ENCODE measurements around the gene PAX2.

Gene PAX2

DNA sequence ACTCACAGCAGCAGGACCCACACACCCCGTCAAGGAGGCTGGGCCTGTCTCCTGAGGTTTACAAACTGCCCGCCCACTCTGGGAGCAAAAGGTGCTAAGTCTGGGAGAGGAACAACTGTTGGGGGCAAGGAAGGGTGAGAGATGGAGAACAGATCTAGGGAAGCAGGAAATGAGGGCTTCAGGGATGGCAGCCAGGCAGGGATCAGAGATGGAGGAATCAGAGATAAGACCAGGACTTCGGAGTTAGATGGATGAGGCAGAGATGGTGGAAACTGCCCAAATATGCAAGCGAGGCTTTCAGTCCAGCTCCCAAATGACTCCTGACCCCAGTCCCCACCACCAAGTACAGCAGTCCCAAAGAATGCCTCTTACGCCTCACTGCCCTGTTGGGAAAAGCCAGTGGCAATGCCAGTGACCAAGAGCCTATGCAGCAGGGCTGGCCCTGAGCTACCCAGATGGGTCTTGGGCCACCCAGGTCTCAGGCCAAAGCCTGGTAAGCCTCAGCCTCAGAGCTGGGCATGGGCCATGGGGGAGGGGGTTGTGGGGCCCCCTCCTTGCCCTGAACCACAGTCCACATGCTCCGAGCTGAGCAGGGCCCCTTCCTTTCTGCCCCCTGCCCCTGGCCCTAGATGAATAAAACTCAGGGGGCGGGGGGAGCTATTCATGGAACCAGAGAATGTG, 127.9 kb downstream of the PAX2 start:
- TF ChIP-seq, protein P1, sequence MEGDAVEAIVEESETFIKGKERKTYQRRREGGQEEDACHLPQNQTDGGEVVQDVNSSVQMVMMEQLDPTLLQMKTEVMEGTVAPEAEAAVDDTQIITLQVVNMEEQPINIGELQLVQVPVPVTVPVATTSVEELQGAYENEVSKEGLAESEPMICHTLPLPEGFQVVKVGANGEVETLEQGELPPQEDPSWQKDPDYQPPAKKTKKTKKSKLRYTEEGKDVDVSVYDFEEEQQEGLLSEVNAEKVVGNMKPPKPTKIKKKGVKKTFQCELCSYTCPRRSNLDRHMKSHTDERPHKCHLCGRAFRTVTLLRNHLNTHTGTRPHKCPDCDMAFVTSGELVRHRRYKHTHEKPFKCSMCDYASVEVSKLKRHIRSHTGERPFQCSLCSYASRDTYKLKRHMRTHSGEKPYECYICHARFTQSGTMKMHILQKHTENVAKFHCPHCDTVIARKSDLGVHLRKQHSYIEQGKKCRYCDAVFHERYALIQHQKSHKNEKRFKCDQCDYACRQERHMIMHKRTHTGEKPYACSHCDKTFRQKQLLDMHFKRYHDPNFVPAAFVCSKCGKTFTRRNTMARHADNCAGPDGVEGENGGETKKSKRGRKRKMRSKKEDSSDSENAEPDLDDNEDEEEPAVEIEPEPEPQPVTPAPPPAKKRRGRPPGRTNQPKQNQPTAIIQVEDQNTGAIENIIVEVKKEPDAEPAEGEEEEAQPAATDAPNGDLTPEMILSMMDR (IDR thresholded peaks at IDR 0.05; ENCODE audit: low read depth, low read length), result no peak
- H3K4me3 ChIP-seq (ENCODE audit: low read depth, low read length), result no peak overlapping the region
- in situ Hi-C loops (cut with HindIII; ENCODE audit: low sequenced_read_pairs), result no loop called here
- DNase-seq (ENCODE audit: low read depth, low spot score), result no peak

GRCh38 chr10:100873827-100874326, 128.5 kb downstream of the PAX2 start:
- DNase-seq (ENCODE audit: low read depth, low spot score), result no peak
- H3K4me3 ChIP-seq (ENCODE audit: low read depth, low read length), result no peak overlapping the region
- TF ChIP-seq, protein P1 (IDR thresholded peaks at IDR 0.05; ENCODE audit: low read depth, low read length), result no peak
- in situ Hi-C loops (cut with HindIII; ENCODE audit: low sequenced_read_pairs), result no loop called here

DNA sequence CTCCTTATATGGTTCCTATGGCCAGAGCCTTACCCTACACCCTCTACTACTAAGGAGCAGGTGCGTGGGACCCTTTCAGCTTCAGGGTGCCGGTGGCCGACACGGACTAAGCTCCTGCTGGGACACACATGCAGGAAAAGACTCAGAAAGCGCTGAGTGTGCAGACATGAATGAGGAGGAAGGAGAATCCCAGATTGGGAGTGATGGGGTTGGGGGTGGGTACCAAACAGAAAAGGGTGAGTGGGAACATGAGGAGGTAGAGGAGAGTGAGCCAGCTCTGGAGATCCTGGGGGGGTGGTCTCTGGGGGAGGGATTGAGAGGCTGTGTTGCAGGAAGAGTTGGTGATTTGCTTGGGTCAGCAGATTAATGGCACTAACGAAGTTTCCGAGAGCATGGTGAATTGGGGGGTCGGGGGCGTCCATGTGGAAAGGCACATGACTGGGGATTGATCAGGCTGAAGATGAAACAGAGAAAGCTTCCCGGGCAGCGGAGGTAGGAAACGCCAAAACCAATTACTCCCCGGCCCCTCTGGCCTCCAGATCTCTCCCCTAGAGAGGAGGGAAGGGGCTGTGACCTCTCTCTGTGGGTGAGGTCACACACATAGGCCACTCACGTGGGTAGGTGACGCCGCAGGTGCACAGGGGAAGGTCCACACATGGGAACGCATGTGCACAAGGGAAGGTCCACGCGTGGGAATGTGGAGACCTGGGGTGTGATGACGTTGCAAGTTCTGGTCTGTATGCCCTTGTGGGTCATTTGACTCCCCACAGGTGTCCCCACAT, 129.5 kb downstream of the PAX2 start:
- no peak for DNase-seq (ENCODE audit: low read depth, low spot score)
- in situ Hi-C loops (cut with HindIII; ENCODE audit: low sequenced_read_pairs), result no loop called here
- TF ChIP-seq, protein P1 (IDR thresholded peaks at IDR 0.05; ENCODE audit: low read depth, low read length), result no peak
- H3K4me3 ChIP-seq (ENCODE audit: low read depth, low read length), result no peak overlapping the region

DNA sequence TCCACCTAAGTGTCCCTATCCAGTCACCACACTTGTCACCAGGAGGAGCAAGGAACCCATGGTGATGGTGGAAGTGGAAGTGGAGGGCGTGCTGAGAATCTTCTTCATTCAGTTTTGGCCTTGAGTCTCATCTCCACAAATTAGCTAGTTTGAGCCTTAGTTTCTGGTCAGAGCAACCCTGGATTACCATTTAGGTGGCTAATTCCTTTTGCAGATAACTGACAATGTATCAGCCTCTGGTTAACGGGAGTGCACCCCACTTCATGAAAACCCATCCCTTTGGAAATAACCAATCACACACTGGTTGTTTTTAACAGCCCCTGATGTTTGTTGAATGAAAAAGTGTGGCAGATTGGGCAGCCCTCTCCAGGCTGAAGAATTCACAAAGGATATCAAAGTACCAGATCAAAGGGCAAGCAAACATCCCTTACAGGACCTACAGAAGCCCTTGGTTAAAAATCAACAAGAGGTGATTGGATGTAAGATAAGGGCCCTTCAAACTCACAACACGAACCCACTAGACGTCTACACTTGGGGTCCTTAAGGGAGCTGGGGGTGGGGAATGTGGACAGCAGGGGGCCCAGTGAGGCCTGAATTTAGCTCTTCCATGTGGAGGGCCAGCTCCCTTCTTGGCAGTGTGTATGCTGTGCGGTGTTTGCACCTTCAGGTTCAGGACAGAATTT, 130.2 kb downstream of the PAX2 start:
- no peak for DNase-seq (ENCODE audit: low read depth, low spot score)
- TF ChIP-seq, protein P1 (IDR thresholded peaks at IDR 0.05; ENCODE audit: low read depth, low read length), result no peak
- no peak overlapping the region for H3K4me3 ChIP-seq (ENCODE audit: low read depth, low read length)
- in situ Hi-C loops (cut with HindIII; ENCODE audit: low sequenced_read_pairs), result no loop called here

GRCh38 chr10:100876585-100877460, 131.4 kb downstream of the PAX2 start:
- in situ Hi-C loops (cut with HindIII; ENCODE audit: low sequenced_read_pairs), result no loop called here
- TF ChIP-seq, protein P1 (IDR thresholded peaks at IDR 0.05; ENCODE audit: low read depth, low read length), result no peak

DNA sequence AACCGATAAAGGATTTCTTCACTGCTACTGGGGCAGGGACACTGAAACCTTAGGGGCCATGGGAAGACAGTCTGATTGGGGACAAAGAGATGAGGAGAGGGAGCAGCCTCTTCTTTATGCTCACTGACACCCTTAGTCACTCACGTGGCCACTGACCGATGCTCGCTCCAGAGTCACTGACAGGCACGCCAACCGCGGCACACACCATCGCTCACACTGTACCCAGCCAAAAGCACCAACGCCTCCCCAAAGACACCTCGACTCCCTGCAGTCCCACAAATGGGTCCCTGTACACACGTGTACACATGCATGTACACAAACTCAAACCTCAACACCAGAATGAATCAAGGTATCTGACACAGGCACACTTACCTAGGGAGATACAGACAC, 132.1 kb downstream of the PAX2 start:
- in situ Hi-C loops (cut with HindIII; ENCODE audit: low sequenced_read_pairs), result no loop called here

More at GRCh38 chr10:100876585-100877460, 131.4 kb downstream of the PAX2 start:
- DNase-seq (ENCODE audit: low read depth, low spot score), result no peak
- H3K4me3 ChIP-seq (ENCODE audit: low read depth, low read length), result no peak overlapping the region

More for the DNA sequence above, 132.1 kb downstream of the PAX2 start:
- DNase-seq (ENCODE audit: low read depth, low spot score), result no peak
- no peak overlapping the region for H3K4me3 ChIP-seq (ENCODE audit: low read depth, low read length)
- TF ChIP-seq, protein P1 (IDR thresholded peaks at IDR 0.05; ENCODE audit: low read depth, low read length), result no peak

Data from astrocyte of the spinal cord (primary cell).